ENCODE data around the gene TMEM184A. TPM values are rescaled to one million over a fixed set of nuclear protein-coding genes. Genes with fewer than 3 reads are reported as not detected.

TMEM184A gene
- total and polyA plus RNA-seq, 9 donors = 0.45 to 4.2 (median 0.57) TPM

DNA sequence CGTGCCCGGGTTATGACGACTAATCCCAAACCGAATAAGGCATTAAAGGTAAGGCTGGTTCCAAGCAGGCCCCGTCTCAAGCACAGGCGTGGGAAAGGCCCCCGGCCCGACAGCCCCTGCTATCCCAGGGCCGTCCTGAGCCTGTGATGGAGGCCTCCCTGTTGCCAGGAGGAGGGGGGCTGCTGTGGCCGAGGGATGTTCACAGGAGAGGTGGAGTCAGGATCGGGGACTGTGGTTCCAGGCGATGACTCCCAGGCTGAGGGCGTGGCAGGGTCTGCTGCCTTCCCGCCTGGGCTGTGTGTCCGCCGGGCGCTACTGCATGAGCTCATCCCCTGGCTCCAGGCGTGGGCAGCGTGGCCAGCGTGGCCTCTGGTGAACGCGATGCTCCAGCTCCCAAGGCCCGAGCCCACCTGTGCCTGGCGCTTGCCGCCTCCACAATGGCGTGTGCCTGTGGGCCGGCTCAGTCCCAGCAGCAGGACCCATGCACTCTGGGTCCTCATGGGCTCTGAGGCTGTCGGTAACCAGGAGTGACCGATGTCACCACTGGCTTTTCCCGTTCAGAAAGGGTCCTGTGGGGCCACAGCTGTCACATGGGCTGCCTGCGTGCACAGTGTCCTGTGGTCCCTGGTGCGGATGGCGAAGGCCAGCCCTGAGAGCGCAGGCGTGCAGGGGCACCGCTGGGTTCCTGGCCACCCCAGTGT is 16.7 kb downstream of the TMEM184A start:
- Histone ChIP-seq H3K36me3 (ENCODE audit: control insufficient read depth, insufficient read depth, low read length) (peaks cover 33% of the 10 kb centered on the region), H3K9me3 (replicated peaks; ENCODE audit: control insufficient read depth, low read depth, low read length) (no peaks in the 10 kb centered on the region), H3K4me3 (ENCODE audit: low read length) (no peak overlapping the region), H3K27ac (ENCODE audit: low read length) (peak overlapping the region; percentile 47), H3K27me3 (ENCODE audit: control insufficient read depth, insufficient read depth, low read length) (no peaks in the 10 kb centered on the region), H3K4me1 (ENCODE audit: control insufficient read depth, insufficient read depth, low read length) (peaks cover 53% of the 10 kb centered on the region)
- no peak for DNase-seq
- WGBS (ENCODE audit: insufficient coverage) = 78% methylated on average over 32 of the region's 36 CpGs

DNA sequence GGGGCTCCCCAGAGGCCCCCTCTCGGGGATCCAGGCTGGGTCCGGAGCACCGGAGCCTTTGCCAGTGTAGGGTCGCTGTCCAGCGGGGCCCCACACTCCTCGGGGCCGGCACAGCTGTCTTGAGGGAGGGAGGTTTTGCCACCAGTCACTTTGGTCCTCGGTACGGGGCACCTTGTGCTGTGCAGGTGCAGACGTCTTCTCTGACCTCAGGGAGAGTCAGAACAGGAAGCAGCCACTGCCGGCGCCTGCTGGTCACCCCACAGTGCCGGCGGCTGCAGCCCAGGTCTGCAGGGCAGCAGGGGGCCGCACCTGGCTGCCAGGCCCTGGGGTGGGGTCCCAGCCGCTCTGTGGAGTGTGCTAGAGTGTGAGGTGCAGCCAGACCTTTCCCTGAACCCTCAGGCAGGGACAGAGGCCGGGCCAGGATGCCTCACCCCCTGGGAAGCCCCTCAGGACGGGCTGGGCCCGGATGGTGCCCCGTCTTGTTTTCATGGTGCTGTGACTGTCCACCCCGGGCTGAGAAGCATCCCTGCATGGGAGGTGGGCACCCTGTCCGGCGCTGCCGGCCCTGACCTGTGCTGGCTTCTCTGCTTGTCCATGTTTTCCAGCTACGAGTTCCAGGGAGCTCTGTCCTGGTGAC is 17.3 kb downstream of the TMEM184A start:
- WGBS (ENCODE audit: insufficient coverage) = 63% methylated on average over 20 of the region's 25 CpGs
- Histone ChIP-seq H3K27me3 (ENCODE audit: control insufficient read depth, insufficient read depth, low read length) (no peaks in the 10 kb centered on the region), H3K27ac (ENCODE audit: low read length) (peak overlapping the region; percentile 98), H3K36me3 (ENCODE audit: control insufficient read depth, insufficient read depth, low read length) (peaks cover 33% of the 10 kb centered on the region), H3K4me1 (ENCODE audit: control insufficient read depth, insufficient read depth, low read length) (peaks cover 52% of the 10 kb centered on the region), H3K9me3 (replicated peaks; ENCODE audit: control insufficient read depth, low read depth, low read length) (no peaks in the 10 kb centered on the region), H3K4me3 (ENCODE audit: low read length) (no peak overlapping the region)
- DNase-seq = no peak

DNA sequence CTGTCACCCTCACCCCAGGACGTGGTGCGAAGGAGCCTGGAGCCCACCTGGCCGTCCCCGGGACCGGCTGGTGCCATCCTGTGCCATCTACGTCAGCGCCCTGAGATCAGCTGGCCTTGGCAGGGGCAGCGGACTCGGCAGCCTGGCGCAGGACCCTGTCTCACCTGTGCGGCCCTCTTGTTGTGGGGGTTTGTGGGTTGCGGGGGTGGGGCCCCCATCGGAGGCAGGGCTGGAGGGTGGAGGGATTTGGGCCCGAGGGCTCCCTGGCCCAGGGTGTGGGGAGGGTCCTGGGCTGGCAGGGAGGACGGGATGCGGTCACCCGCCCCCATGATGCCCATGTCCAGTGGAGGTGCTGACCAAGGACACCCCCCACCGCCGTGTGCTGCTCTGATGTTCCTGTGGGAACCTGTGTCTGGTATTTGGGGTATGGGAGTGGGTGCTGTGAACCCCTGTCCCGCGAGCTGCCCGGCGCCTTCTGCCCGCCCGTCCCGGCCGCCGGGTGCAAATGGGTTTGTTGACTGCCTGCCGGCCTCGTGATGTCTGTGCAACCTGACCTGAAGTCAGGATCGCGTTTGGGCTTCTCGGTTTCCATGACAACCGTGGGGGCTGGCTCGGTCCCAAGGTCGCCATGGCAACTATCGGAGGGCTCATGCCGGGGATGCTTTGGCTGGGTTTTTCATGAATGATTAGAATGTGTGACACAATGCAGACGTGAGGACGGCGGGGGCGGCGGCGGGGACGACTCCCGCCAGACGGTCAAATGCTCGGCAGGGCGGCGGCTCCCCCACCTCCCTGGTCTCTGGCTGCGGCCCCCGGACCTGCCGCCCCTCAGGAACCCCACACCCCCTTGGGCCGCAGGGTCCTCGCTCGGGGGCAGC is 18.2 kb downstream of the TMEM184A start:
- Histone ChIP-seq H3K9me3 (replicated peaks; ENCODE audit: control insufficient read depth, low read depth, low read length) (no peaks in the 10 kb centered on the region), H3K27ac (ENCODE audit: low read length) (peak overlapping the region; percentile 98), H3K4me3 (ENCODE audit: low read length) (peak overlapping the region; percentile 38), H3K27me3 (ENCODE audit: control insufficient read depth, insufficient read depth, low read length) (no peaks in the 10 kb centered on the region), H3K36me3 (ENCODE audit: control insufficient read depth, insufficient read depth, low read length) (peaks cover 31% of the 10 kb centered on the region), H3K4me1 (ENCODE audit: control insufficient read depth, insufficient read depth, low read length) (peaks cover 56% of the 10 kb centered on the region)
- WGBS (ENCODE audit: insufficient coverage) = 37% methylated on average over 29 of the region's 56 CpGs
- DNase-seq = peak; percentile 87

DNA sequence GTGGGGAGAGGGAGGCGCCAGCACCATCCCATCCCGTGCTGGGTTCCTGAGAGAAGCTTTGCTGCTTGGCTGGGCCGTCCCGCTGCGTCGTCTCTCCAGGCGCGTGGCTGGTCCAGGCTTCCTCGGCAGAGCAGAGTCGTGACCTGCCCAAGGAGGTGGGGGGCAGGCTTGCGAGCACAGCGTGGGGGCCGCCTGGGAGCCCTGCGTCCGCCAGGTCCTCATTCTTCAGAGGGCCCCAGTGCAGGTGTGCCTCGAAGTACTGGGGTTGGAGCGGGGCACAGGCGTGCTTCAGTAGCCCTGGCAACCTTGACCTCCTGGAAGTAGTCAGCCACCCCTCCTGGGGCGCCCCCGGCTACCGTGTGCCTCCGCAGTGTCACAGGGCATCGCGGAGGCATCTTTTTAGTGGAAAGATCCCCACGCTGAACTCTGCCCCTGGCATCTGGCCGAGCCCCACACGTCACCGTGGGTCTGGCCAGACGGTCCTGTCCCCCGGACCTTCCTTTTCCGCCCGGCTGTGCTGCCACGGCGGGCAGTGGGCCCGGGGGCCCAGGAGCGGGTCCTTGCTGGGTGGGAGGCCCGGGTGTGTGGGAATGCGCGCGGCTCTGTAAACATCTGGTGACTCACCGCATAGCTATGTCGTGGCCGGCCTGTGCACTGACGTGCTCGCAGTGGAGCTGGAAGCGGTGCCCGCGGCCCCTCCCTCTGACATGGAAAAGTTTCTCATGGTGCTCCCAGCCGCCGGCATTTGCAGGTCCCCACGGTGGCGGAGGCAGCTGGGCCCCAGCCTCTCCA is 19.1 kb downstream of the TMEM184A start:
- no peaks in the 10 kb centered on the region for H3K9me3 ChIP-seq (replicated peaks; ENCODE audit: control insufficient read depth, low read depth, low read length)
- H3K36me3 ChIP-seq (ENCODE audit: control insufficient read depth, insufficient read depth, low read length) = peaks cover 26% of the 10 kb centered on the region
- H3K4me1 ChIP-seq (ENCODE audit: control insufficient read depth, insufficient read depth, low read length) = peaks cover 65% of the 10 kb centered on the region
- peak; percentile 98 for DNase-seq
- H3K4me3 ChIP-seq (ENCODE audit: low read length) = peak overlapping the region; percentile 38
- WGBS (ENCODE audit: insufficient coverage) = 4% methylated on average over 48 of the region's 52 CpGs
- H3K27ac ChIP-seq (ENCODE audit: low read length) = peak overlapping the region; percentile 98
- H3K27me3 ChIP-seq (ENCODE audit: control insufficient read depth, insufficient read depth, low read length) = no peaks in the 10 kb centered on the region

DNA sequence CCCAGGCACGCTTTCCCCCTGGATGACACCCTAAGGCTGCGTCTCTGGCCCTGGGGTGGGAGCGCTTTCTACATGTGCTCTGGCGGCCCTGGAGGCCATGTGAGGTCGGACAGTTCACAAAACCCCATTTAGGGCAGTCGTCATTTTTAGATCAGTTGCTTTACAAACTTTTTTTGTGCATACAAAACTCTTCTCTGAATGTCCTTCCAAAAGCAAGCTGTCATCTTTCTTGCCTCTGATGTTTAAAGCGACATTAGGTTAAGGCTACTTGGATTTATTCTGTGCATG is 19.6 kb downstream of the TMEM184A start:
- H3K4me1 ChIP-seq (ENCODE audit: control insufficient read depth, insufficient read depth, low read length) = peaks cover 70% of the 10 kb centered on the region
- peaks cover 22% of the 10 kb centered on the region for H3K36me3 ChIP-seq (ENCODE audit: control insufficient read depth, insufficient read depth, low read length)
- no peak for DNase-seq
- H3K27me3 ChIP-seq (ENCODE audit: control insufficient read depth, insufficient read depth, low read length) = no peaks in the 10 kb centered on the region
- 58% methylated on average over 5 of the region's 7 CpGs for WGBS (ENCODE audit: insufficient coverage)
- peak overlapping the region; percentile 98 for H3K27ac ChIP-seq (ENCODE audit: low read length)
- H3K4me3 ChIP-seq (ENCODE audit: low read length) = no peak overlapping the region
- no peaks in the 10 kb centered on the region for H3K9me3 ChIP-seq (replicated peaks; ENCODE audit: control insufficient read depth, low read depth, low read length)

DNA sequence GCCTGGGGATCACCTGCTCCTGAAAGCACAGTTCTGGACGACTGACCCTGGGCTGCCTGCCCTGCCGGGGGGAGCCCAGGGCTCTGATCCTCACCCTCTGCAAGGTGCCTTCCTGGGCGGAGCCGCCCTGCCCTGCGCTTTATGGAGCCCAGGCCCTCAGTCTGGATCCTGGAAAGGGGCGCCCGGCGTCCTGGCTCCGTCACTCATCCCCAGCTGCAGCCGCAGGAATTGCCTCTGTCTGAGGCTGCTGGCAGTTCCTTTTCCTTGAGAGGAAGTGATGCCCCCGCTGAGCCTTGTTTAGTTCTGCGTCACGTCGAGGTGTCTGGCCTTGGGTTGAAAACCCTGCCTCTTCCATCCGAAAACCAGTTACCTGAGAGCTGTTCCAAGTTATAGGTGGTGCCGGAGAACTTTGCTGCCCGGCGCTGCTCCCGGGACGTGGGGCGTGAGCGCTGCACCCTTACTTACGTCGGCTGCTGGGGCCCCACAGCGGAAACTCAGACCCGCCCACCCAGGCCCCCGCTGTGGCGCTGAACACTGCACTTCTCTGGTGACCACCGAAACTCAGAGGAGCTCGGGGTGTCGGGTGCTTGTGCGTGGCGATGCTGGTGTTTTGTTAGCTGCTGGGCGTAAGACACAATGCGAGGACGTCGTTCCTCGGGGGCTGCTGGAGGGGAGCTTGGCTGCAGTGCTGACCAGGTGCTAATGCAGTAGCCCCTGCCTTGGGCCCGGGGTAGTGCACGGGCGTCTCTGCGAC is 20.1 kb downstream of the TMEM184A start:
- DNase-seq = peak; percentile 44
- peaks cover 72% of the 10 kb centered on the region for H3K4me1 ChIP-seq (ENCODE audit: control insufficient read depth, insufficient read depth, low read length)
- 77% methylated on average over 42 of the region's 42 CpGs for WGBS (ENCODE audit: insufficient coverage)
- H3K9me3 ChIP-seq (replicated peaks; ENCODE audit: control insufficient read depth, low read depth, low read length) = no peaks in the 10 kb centered on the region
- H3K27me3 ChIP-seq (ENCODE audit: control insufficient read depth, insufficient read depth, low read length) = no peaks in the 10 kb centered on the region
- H3K27ac ChIP-seq (ENCODE audit: low read length) = peak overlapping the region; percentile 98
- H3K4me3 ChIP-seq (ENCODE audit: low read length) = no peak overlapping the region
- H3K36me3 ChIP-seq (ENCODE audit: control insufficient read depth, insufficient read depth, low read length) = peaks cover 18% of the 10 kb centered on the region

DNA sequence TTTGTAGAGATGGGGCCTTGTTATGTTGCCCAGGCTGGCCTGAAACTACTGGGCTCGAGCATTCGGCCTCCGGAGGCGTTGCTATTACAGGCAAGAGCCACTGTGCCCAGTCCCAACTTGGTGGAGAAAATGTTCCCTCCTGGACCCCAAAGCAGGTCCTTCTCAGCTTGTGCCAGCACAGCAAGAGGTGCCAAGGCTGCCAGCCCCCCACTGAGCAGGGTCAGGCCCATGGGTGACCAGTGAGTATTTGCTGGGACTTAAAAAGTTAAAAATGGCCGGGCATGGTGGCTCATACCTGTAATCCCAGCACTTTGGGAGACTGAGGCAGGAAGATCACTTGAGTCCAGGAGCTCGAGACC is 20.9 kb downstream of the TMEM184A start:
- DNase-seq = no peak
- Histone ChIP-seq H3K27me3 (ENCODE audit: control insufficient read depth, insufficient read depth, low read length) (no peaks in the 10 kb centered on the region), H3K27ac (ENCODE audit: low read length) (no peak overlapping the region), H3K4me3 (ENCODE audit: low read length) (no peak overlapping the region), H3K36me3 (ENCODE audit: control insufficient read depth, insufficient read depth, low read length) (peaks cover 11% of the 10 kb centered on the region), H3K4me1 (ENCODE audit: control insufficient read depth, insufficient read depth, low read length) (peaks cover 75% of the 10 kb centered on the region), H3K9me3 (replicated peaks; ENCODE audit: control insufficient read depth, low read depth, low read length) (no peaks in the 10 kb centered on the region)
- WGBS (ENCODE audit: insufficient coverage) = 94% methylated on average over 6 of the region's 6 CpGs

DNA sequence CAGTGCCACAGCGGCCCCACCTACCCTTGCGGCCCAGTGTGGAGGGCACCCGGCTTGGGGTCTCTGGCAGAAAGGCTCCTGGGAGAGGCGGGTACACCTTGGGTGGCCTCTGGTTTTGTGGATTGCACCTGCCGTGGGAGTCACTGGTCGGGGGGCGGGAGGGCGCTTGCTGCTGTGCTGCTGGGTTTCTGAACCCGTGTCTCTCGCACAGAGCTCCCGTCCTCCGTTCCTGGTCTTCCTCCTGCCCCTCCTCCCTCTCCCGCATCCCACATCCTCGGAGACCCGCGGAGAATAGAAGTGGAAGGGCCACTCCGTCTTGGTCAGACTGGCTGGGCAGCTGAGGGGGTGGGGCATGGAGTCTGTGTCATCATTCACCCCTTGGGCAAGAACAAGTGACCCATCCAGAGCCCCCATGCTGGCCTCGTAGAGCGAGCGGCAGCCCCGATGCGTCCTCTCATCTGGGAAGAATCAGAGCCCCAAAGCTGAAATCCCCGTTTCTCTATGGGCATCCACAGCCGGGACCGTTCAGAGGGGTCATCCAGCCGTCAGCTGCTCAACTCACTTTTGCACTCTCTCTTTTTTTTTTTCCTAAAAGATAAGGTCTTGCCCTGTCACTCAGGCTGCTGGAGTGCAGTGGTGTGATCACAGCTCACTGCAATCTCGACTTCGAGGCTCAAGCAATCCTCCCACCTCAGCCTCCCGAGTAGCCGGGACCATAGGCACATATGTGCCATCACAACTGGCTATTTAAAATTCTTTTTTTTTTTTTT is 21.5 kb downstream of the TMEM184A start:
- Histone ChIP-seq H3K4me3 (ENCODE audit: low read length) (no peak overlapping the region), H3K4me1 (ENCODE audit: control insufficient read depth, insufficient read depth, low read length) (peaks cover 76% of the 10 kb centered on the region), H3K27ac (ENCODE audit: low read length) (no peak overlapping the region), H3K27me3 (ENCODE audit: control insufficient read depth, insufficient read depth, low read length) (no peaks in the 10 kb centered on the region), H3K9me3 (replicated peaks; ENCODE audit: control insufficient read depth, low read depth, low read length) (no peaks in the 10 kb centered on the region), H3K36me3 (ENCODE audit: control insufficient read depth, insufficient read depth, low read length) (peaks cover 6% of the 10 kb centered on the region)
- 87% methylated on average over 17 of the region's 30 CpGs for WGBS (ENCODE audit: insufficient coverage)
- DNase-seq = peak; percentile 20
